Astrocyte (in vitro differentiated cells and primary cell): Measurements from ENCODE around the gene ACAD8.

Experiments used
- CTCF ChIP-seq: IDR thresholded peaks from 2 replicates; pipeline ENCODE4 v1.5.1; 2011; ENCODE audit warnings: low read depth, mild to moderate bottlenecking, inconsistent platforms, low read length, moderate library complexity; ENCODE audit not compliant: insufficient read depth
- EZH2 ChIP-seq: IDR thresholded peaks from 2 replicates; pipeline ENCODE4 v1.6.1; 2012; ENCODE audit warnings: mild to moderate bottlenecking, low read length, inconsistent platforms; ENCODE audit not compliant: insufficient read depth

DNA sequence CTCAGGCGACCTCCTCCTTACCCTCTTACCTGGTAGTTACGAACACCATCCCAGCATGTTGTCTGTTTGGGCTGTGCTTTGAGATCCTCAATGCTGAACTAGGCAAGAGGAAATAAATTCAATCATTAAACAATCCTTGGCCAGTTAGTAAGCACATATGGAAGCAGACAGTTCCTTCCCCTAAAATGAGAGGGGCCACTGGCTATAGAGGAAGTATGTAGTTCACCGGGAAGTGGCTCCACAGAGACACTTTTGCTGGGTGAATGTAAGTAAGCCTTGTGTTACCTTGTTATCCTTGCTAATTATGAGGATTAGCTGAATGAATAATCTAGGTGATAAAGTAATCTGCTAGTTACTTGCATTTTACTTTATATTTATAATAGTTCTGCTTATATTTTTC, 3.1 kb upstream of the ACAD8 start:
- TF ChIP-seq CTCF, result no peak
- no peak for TF ChIP-seq EZH2
